Measurements from ENCODE around the gene TMC6.
A peak's percentile ranks its signal among the peaks of the same experiment; 100 is the strongest.

TMC6 gene

GRCh38 chr17:78120537-78120936 is 8.0 kb downstream of the TMC6 start:
- H4K20me1 ChIP-seq (ENCODE audit: insufficient read depth, low read length, poor library complexity, severe bottlenecking) = peaks cover 17% of the 10 kb centered on the region
- TF ChIP-seq EZH2phosphoT487 (IDR thresholded peaks at IDR 0.05; ENCODE audit: borderline replicate concordance) (no peak), CTCF (conservative IDR thresholded peaks at IDR 0.05; ENCODE audit: low read length) (no peak)

DNA sequence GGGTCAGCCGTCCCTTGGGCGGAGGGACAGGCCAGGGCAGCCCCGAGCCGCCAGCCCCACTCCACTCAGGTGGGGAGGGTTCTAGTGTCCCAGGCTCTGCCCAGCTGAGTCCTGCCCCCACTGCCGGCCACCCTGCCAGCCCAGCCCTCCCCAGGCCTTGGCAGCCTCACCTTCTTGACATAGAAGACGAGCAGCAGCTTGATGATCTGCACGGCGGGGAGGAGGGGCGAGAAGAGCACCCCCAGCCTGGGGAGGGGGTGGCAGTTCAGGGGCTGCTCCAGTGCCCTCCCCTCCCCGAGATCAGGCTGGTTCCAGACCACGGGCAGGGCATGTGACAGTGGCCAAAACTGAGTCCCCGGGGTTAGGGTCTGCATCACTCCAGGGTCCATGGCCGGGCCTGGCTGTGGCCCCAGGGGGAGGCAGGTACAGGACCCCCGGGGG is 9.7 kb downstream of the TMC6 start:
- H3K4me3 ChIP-seq (ENCODE audit: low read length, poor library complexity, severe bottlenecking) = no peak overlapping the region
- H3F3A ChIP-seq (ENCODE audit: low read depth) = no peaks in the 10 kb centered on the region
- H4K20me1 ChIP-seq (ENCODE audit: insufficient read depth, low read length, poor library complexity, severe bottlenecking) = peaks cover 14% of the 10 kb centered on the region
- no peaks in the 10 kb centered on the region for H3K9me2 ChIP-seq (replicated peaks; ENCODE audit: low read depth, low read length)
- H3K27me3 ChIP-seq (ENCODE audit: insufficient read depth, low read length, poor library complexity, severe bottlenecking) = no peaks in the 10 kb centered on the region
- H2AFZ ChIP-seq (ENCODE audit: low read length) = no peak overlapping the region
- no peak overlapping the region for H3K9ac ChIP-seq (ENCODE audit: low read depth, low read length, poor library complexity, severe bottlenecking)
- peaks cover 36% of the 10 kb centered on the region; the same call in 1 of the 2 replicates for H3K79me2 ChIP-seq (ENCODE audit: insufficient read depth, low read length)
- peaks cover 15% of the 10 kb centered on the region; the same call in 1 of the 2 replicates for H3K36me3 ChIP-seq (ENCODE audit: insufficient read depth, low read length)
- no peak overlapping the region for H3K4me2 ChIP-seq (ENCODE audit: low read depth, low read length, poor library complexity, severe bottlenecking)
- H3K4me1 ChIP-seq (ENCODE audit: insufficient read depth, low read length, poor library complexity, severe bottlenecking) = peaks cover 29% of the 10 kb centered on the region
- no peak for TF ChIP-seq EZH2phosphoT487 (IDR thresholded peaks at IDR 0.05; ENCODE audit: borderline replicate concordance)
- no peak for TF ChIP-seq CTCF (conservative IDR thresholded peaks at IDR 0.05; ENCODE audit: low read length)
- H3K9me3 ChIP-seq (ENCODE audit: insufficient read depth, low read depth, low read length) = no peaks in the 10 kb centered on the region

More at GRCh38 chr17:78120537-78120936, 8.0 kb downstream of the TMC6 start:
- Histone ChIP-seq H3K4me1 (ENCODE audit: insufficient read depth, low read length, poor library complexity, severe bottlenecking) (peaks cover 34% of the 10 kb centered on the region), H3K4me2 (ENCODE audit: low read depth, low read length, poor library complexity, severe bottlenecking) (peak overlapping the region; percentile 77), H3K4me3 (ENCODE audit: low read length, poor library complexity, severe bottlenecking) (peak overlapping the region; percentile 68), H3K9ac (ENCODE audit: low read depth, low read length, poor library complexity, severe bottlenecking) (peak overlapping the region; percentile 74), H3K36me3 (ENCODE audit: insufficient read depth, low read length) (peaks cover 24% of the 10 kb centered on the region; the same call in 1 of the 2 replicates), H3F3A (ENCODE audit: low read depth) (no peaks in the 10 kb centered on the region), H3K27me3 (ENCODE audit: insufficient read depth, low read length, poor library complexity, severe bottlenecking) (no peaks in the 10 kb centered on the region), H3K9me3 (ENCODE audit: insufficient read depth, low read depth, low read length) (no peaks in the 10 kb centered on the region), H2AFZ (ENCODE audit: low read length) (no peak overlapping the region), H3K79me2 (ENCODE audit: insufficient read depth, low read length) (peaks cover 53% of the 10 kb centered on the region), H3K9me2 (replicated peaks; ENCODE audit: low read depth, low read length) (no peaks in the 10 kb centered on the region)

- no peak overlapping the region for H3K4me3 ChIP-seq (ENCODE audit: low read length, poor library complexity, severe bottlenecking)
- H3K79me2 ChIP-seq (ENCODE audit: insufficient read depth, low read length) = peaks cover 21% of the 10 kb centered on the region; the same call in 1 of the 2 replicates
- H3K4me1 ChIP-seq (ENCODE audit: insufficient read depth, low read length, poor library complexity, severe bottlenecking) = peaks cover 23% of the 10 kb centered on the region
- 0 out of 2 replicates have a peak, but pooled peaks cover 5% of the 10 kb centered on the region for H3K36me3 ChIP-seq (ENCODE audit: insufficient read depth, low read length)
- no peaks in the 10 kb centered on the region for H3F3A ChIP-seq (ENCODE audit: low read depth)
- no peaks in the 10 kb centered on the region for H3K9me3 ChIP-seq (ENCODE audit: insufficient read depth, low read depth, low read length)
- no peak overlapping the region for H3K9ac ChIP-seq (ENCODE audit: low read depth, low read length, poor library complexity, severe bottlenecking)
- no peak overlapping the region for H2AFZ ChIP-seq (ENCODE audit: low read length)
- H3K9me2 ChIP-seq (replicated peaks; ENCODE audit: low read depth, low read length) = no peaks in the 10 kb centered on the region
- no peak overlapping the region for H3K4me2 ChIP-seq (ENCODE audit: low read depth, low read length, poor library complexity, severe bottlenecking)
- H3K27me3 ChIP-seq (ENCODE audit: insufficient read depth, low read length, poor library complexity, severe bottlenecking) = no peaks in the 10 kb centered on the region
- TF ChIP-seq CTCF (conservative IDR thresholded peaks at IDR 0.05; ENCODE audit: low read length) (peak; percentile 62), EZH2phosphoT487 (IDR thresholded peaks at IDR 0.05; ENCODE audit: borderline replicate concordance) (no peak)
- peaks cover 20% of the 10 kb centered on the region for H4K20me1 ChIP-seq (ENCODE audit: insufficient read depth, low read length, poor library complexity, severe bottlenecking)
Measured at GRCh38 chr17:78117027-78117981, 11.3 kb downstream of the TMC6 start.

Data from Loucy (cell line).